PC-3 (cell line): ENCODE data around the gene TTC9B.

ENCODE experiments used
- EZH2phosphoT487 ChIP-seq: fragments of 300-600 bp; sonication (generic); IDR thresholded peaks from 2 replicates; pipeline ENCODE4 v1.6.1; 2018; ENCODE audit warnings: mild to moderate bottlenecking, antibody characterized with exemption, low read length, borderline replicate concordance
- TF ChIP-seq, protein P1 (sequence below): fragments of 300-600 bp; sonication (generic); conservative IDR thresholded peaks from 2 replicates; pipeline ENCODE4 v1.5.1; 2017; ENCODE audit warnings: antibody characterized with exemption, low read depth, mild to moderate bottlenecking, low read length

DNA sequence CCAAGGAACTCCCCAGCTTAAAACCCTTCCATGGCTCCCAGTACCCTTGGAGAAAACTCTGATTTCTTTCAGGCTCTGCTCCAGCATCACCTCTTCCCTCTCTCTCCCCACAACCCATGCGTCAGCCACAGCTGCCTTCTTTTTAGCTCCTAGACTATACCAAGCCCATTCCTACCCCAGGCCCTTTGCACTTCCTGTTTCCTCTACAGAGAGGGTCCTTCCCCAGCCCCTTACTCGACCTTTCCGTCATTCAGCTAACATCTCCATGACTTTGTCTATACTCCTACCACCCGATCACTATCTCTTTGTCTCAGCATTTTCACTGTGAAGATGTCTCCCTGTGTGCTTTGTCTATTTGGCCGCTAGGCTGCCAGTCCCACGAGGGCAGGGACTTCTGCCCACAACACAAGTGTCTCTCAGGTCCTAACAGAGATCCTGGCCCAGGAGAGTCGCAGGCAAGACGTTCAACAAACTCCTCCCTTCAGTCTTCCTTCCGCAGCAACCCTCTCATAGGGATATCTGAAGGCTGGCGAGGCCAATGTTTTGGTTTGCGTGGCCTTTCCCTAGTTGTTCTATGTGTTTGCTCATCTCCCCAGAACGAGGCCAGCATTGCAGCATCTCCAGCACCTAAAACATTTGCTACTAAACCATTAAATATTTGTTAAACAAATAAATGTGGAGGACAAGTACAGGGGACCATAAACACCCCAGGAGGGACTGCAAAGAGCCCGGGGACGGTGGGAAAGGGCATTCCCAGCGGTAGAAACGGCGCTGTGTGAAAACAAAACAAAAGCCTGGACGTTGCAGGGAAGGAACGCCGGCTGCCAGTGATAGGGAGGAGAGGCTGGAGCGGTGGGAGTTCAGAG, 7.5 kb upstream of the TTC9B start:
- TF ChIP-seq, protein P1, sequence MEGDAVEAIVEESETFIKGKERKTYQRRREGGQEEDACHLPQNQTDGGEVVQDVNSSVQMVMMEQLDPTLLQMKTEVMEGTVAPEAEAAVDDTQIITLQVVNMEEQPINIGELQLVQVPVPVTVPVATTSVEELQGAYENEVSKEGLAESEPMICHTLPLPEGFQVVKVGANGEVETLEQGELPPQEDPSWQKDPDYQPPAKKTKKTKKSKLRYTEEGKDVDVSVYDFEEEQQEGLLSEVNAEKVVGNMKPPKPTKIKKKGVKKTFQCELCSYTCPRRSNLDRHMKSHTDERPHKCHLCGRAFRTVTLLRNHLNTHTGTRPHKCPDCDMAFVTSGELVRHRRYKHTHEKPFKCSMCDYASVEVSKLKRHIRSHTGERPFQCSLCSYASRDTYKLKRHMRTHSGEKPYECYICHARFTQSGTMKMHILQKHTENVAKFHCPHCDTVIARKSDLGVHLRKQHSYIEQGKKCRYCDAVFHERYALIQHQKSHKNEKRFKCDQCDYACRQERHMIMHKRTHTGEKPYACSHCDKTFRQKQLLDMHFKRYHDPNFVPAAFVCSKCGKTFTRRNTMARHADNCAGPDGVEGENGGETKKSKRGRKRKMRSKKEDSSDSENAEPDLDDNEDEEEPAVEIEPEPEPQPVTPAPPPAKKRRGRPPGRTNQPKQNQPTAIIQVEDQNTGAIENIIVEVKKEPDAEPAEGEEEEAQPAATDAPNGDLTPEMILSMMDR = no peak; the same call in 1 of the 2 replicates
- TF ChIP-seq EZH2phosphoT487 = no peak
